ENCODE data around the gene PLEKHM3.

GRCh38 chr2:207816546-207816945, 208.8 kb downstream of the PLEKHM3 start:
- TF ChIP-seq CTCF (IDR thresholded peaks at IDR 0.05), result no peak
- no peak for TF ChIP-seq POLR2A (IDR thresholded peaks at IDR 0.05)

Data from right lobe of liver (tissue), 4 donors.